Neural cell (in vitro differentiated cells): ENCODE measurements around the gene CACNG8. TPM values are rescaled to one million over a fixed set of nuclear protein-coding genes. Genes with fewer than 3 reads are reported as not detected.

Experiments
- H2AFZ ChIP-seq: fragments of 200-600, 300-800 bp; sonication (generic), shearing (Covaris generic); 2 replicates; pipeline ENCODE4 v1.6.0; 2014; ENCODE audit warnings: low read depth, mild to moderate bottlenecking, antibody characterized with exemption, low read length, moderate library complexity
- H3F3A ChIP-seq: fragments of 200-600 bp; shearing (Covaris generic); 2 replicates; pipeline ENCODE4 v1.6.1; 2016; ENCODE audit warnings: mild to moderate bottlenecking, moderate library complexity, mixed read lengths, antibody characterized with exemption, low read length; ENCODE audit not compliant: insufficient read depth, poor library complexity, severe bottlenecking
- H3K27ac ChIP-seq: fragments of 200-600, 300-800 bp; sonication (generic), shearing (Covaris generic); 2 replicates; pipeline ENCODE4 v1.5.1; 2014; ENCODE audit warnings: mild to moderate bottlenecking, low read length, moderate library complexity
- H3K27me3 ChIP-seq: fragments of 300-800, 200-600 bp; sonication (generic), shearing (Covaris generic); 2 replicates; pipeline ENCODE4 v1.6.0; 2014; ENCODE audit warnings: mild to moderate bottlenecking, low read depth, low read length, moderate library complexity; ENCODE audit not compliant: insufficient read depth
- H3K36me3 ChIP-seq: fragments of 300-800, 200-600 bp; sonication (generic), shearing (Covaris generic); 2 replicates; pipeline ENCODE4 v1.5.1; 2014; ENCODE audit warnings: mild to moderate bottlenecking, antibody characterized with exemption, low read length, moderate library complexity; ENCODE audit not compliant: insufficient read depth
- H3K4me2 ChIP-seq: fragments of 300-800, 200-600 bp; sonication (generic), shearing (Covaris generic); 2 replicates; pipeline ENCODE4 v1.6.0; 2014; ENCODE audit warnings: mild to moderate bottlenecking, low read length
- H3K4me3 ChIP-seq: fragments of 300-800, 200-600 bp; sonication (generic), shearing (Covaris generic); 2 replicates; pipeline ENCODE4 v1.5.1; 2014; ENCODE audit warnings: mild to moderate bottlenecking, low read length, moderate library complexity
- H3K79me2 ChIP-seq: fragments of 200-600 bp; shearing (Covaris generic); replicated peaks from 2 replicates; pipeline ENCODE4 v1.6.0; 2014; ENCODE audit warnings: mild to moderate bottlenecking, low read length, moderate library complexity; ENCODE audit not compliant: insufficient read depth
- H3K9ac ChIP-seq: fragments of 300-800, 200-600 bp; sonication (generic), shearing (Covaris generic); 2 replicates; pipeline ENCODE4 v1.6.1; 2016; ENCODE audit warnings: mild to moderate bottlenecking, low read length, mixed read lengths
- H3K9me2 ChIP-seq: fragments of 200-600 bp; shearing (Covaris generic); 2 replicates; pipeline ENCODE4 v1.6.1; 2016; ENCODE audit warnings: mild to moderate bottlenecking, low read length, mixed read lengths; ENCODE audit not compliant: insufficient read depth
- H3K9me3 ChIP-seq: fragments of 200-600, 300-800 bp; sonication (generic), shearing (Covaris generic); 2 replicates; pipeline ENCODE4 v1.6.1; 2016; ENCODE audit warnings: mild to moderate bottlenecking, mixed run types, low read length, moderate library complexity, mixed read lengths
- H4K20me1 ChIP-seq: fragments of 200-600 bp; shearing (Covaris generic); 2 replicates; pipeline ENCODE4 v1.6.1; 2016; ENCODE audit warnings: mild to moderate bottlenecking, mixed run types; ENCODE audit not compliant: insufficient read depth
- CTCF ChIP-seq: fragments of 450-650 bp; IDR thresholded peaks from 2 replicates; pipeline ENCODE4 v1.5.1; 2014; ENCODE audit warnings: antibody characterized with exemption, mild to moderate bottlenecking, moderate library complexity; ENCODE audit not compliant: poor library complexity, severe bottlenecking
- EP300 ChIP-seq: fragments of 450-650 bp; conservative IDR thresholded peaks from 2 replicates; pipeline ENCODE4 v1.6.1; 2014; ENCODE audit warnings: antibody characterized with exemption, mild to moderate bottlenecking, moderate library complexity; ENCODE audit not compliant: poor library complexity, severe bottlenecking
- EZH2 ChIP-seq: fragments of 200-600, 300-800 bp; shearing (Covaris generic), sonication (generic); IDR thresholded peaks from 2 replicates; pipeline ENCODE4 v1.6.1; 2014; ENCODE audit warnings: antibody characterized with exemption, low read length, borderline replicate concordance, mild to moderate bottlenecking; ENCODE audit not compliant: insufficient read depth, poor library complexity, severe bottlenecking
- MXI1 ChIP-seq: fragments of 450-650 bp; conservative IDR thresholded peaks from 2 replicates; pipeline ENCODE4 v1.6.1; 2014; ENCODE audit warnings: antibody characterized with exemption, mild to moderate bottlenecking; ENCODE audit not compliant: poor library complexity, severe bottlenecking
- POLR2AphosphoS5 ChIP-seq: IDR thresholded peaks from 2 replicates; pipeline ENCODE4 v1.6.1; 2012
- RAD21 ChIP-seq: fragments of 450-650 bp; conservative IDR thresholded peaks from 2 replicates; pipeline ENCODE4 v1.6.1; 2014; ENCODE audit warnings: antibody characterized with exemption, mild to moderate bottlenecking, moderate library complexity
- SMC3 ChIP-seq: fragments of 450-650 bp; conservative IDR thresholded peaks from 2 replicates; pipeline ENCODE4 v1.6.1; 2014; ENCODE audit warnings: antibody characterized with exemption, mild to moderate bottlenecking, moderate library complexity; ENCODE audit not compliant: poor library complexity
- TAF1 ChIP-seq: IDR thresholded peaks from 2 replicates; pipeline ENCODE4 v1.6.1; 2012; ENCODE audit warnings: low read depth
- polyA plus RNA-seq: library from polyadenylated mRNA; depleted of rRNA; stranded (reverse); fragments of >200 nt; gene quantifications from 2 replicates; pipeline ENCODE4 v1.2.3, GENCODE V29; 2014
- TF ChIP-seq, protein P1 (sequence below): IDR thresholded peaks from 2 replicates; pipeline ENCODE4 v1.6.1; 2012; ENCODE audit warnings: borderline replicate concordance

Gene CACNG8
- polyA plus RNA-seq, 1 donor from 2014 or later: 3.3 TPM

DNA sequence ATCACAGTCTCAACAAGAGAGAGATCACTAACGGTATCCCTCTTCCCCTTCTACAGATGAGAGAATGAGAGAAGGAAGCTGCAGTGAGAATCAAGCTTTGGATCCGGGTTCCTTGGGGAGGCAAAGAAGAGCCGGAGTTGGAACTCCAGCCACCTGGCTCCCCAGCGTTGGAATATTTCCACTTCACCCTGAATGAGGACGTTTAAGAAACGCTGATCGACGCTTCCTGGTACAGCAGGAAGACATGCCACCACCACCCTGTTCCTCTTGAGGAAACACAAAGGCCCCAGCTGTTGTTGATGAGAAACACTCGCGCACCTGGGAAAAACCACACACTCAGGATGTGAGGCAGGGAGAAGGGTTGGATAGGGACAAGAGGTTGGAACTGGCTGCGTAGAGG, 11.3 kb upstream of the CACNG8 start:
- no peak overlapping the region for H3K4me3 ChIP-seq

DNA sequence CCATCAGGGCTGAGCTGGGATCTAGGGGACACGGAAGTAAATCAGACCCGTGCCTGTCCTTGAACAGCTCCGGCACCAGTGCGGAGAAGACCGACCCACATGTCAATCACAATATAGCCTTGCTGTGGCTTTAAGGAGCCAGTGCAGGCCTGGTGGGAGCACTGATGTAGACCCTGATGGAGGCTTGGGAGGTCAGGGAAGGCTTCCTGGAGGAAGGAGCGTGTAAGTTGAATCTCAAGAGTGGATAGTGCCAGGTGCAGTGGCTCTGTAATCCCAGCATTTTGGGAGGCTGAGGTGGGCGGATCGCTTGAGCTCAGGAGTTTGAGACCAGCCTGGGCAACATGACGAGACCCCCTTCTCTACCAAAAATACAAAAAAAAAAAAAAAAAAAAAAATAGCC, 10.8 kb upstream of the CACNG8 start:
- no peak for TF ChIP-seq SMC3
- TF ChIP-seq POLR2AphosphoS5: no peak
- TF ChIP-seq, protein P1, sequence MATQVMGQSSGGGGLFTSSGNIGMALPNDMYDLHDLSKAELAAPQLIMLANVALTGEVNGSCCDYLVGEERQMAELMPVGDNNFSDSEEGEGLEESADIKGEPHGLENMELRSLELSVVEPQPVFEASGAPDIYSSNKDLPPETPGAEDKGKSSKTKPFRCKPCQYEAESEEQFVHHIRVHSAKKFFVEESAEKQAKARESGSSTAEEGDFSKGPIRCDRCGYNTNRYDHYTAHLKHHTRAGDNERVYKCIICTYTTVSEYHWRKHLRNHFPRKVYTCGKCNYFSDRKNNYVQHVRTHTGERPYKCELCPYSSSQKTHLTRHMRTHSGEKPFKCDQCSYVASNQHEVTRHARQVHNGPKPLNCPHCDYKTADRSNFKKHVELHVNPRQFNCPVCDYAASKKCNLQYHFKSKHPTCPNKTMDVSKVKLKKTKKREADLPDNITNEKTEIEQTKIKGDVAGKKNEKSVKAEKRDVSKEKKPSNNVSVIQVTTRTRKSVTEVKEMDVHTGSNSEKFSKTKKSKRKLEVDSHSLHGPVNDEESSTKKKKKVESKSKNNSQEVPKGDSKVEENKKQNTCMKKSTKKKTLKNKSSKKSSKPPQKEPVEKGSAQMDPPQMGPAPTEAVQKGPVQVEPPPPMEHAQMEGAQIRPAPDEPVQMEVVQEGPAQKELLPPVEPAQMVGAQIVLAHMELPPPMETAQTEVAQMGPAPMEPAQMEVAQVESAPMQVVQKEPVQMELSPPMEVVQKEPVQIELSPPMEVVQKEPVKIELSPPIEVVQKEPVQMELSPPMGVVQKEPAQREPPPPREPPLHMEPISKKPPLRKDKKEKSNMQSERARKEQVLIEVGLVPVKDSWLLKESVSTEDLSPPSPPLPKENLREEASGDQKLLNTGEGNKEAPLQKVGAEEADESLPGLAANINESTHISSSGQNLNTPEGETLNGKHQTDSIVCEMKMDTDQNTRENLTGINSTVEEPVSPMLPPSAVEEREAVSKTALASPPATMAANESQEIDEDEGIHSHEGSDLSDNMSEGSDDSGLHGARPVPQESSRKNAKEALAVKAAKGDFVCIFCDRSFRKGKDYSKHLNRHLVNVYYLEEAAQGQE: no peak
- no peak for TF ChIP-seq MXI1
- no peak for TF ChIP-seq TAF1
- TF ChIP-seq EZH2: no peak
- no peak for TF ChIP-seq EP300
- no peak for TF ChIP-seq RAD21
- TF ChIP-seq CTCF: no peak

More for the DNA sequence above, 11.3 kb upstream of the CACNG8 start:
- no peaks in the 10 kb centered on the region for H3K9me2 ChIP-seq
- no peak overlapping the region for H3K9ac ChIP-seq
- no peaks in the 10 kb centered on the region for H4K20me1 ChIP-seq
- H3K27ac ChIP-seq: no peak overlapping the region
- no peak overlapping the region for H3K4me2 ChIP-seq
- TF ChIP-seq TAF1: no peak
- H2AFZ ChIP-seq: no peak overlapping the region
- no peaks in the 10 kb centered on the region for H3K79me2 ChIP-seq
- no peaks in the 10 kb centered on the region for H3F3A ChIP-seq
- H3K27me3 ChIP-seq: no peaks in the 10 kb centered on the region
- H3K36me3 ChIP-seq: no peaks in the 10 kb centered on the region
- H3K9me3 ChIP-seq: no peaks in the 10 kb centered on the region

GRCh38 chr19:53953383-53953782, 9.4 kb upstream of the CACNG8 start:
- Histone ChIP-seq H3K9me3 (no peaks in the 10 kb centered on the region), H3K4me2 (no peak overlapping the region)

More for the DNA sequence above, 10.8 kb upstream of the CACNG8 start:
- Histone ChIP-seq H4K20me1 (no peaks in the 10 kb centered on the region), H3F3A (no peaks in the 10 kb centered on the region), H2AFZ (no peak overlapping the region), H3K9ac (no peak overlapping the region), H3K27ac (no peak overlapping the region), H3K79me2 (no peaks in the 10 kb centered on the region), H3K9me3 (no peaks in the 10 kb centered on the region), H3K9me2 (no peaks in the 10 kb centered on the region), H3K4me2 (no peak overlapping the region), H3K36me3 (no peaks in the 10 kb centered on the region), H3K27me3 (no peaks in the 10 kb centered on the region), H3K4me3 (no peak overlapping the region)

More at GRCh38 chr19:53953383-53953782, 9.4 kb upstream of the CACNG8 start:
- no peak overlapping the region for H3K27ac ChIP-seq
- TF ChIP-seq CTCF (no peak), TAF1 (no peak), POLR2AphosphoS5 (no peak), SMC3 (no peak), MXI1 (no peak), EZH2 (no peak), RAD21 (no peak), EP300 (no peak)
- TF ChIP-seq, protein P1: no peak
- H4K20me1 ChIP-seq: no peaks in the 10 kb centered on the region
- no peaks in the 10 kb centered on the region for H3K27me3 ChIP-seq
- H3K9me2 ChIP-seq: no peaks in the 10 kb centered on the region
- no peaks in the 10 kb centered on the region for H3K36me3 ChIP-seq
- H3F3A ChIP-seq: no peaks in the 10 kb centered on the region
- H3K9ac ChIP-seq: no peak overlapping the region
- no peak overlapping the region for H3K4me3 ChIP-seq
- no peaks in the 10 kb centered on the region for H3K79me2 ChIP-seq
- no peak overlapping the region for H2AFZ ChIP-seq
